GM10248 (cell line): Measurements from ENCODE around the gene KIAA1586.

ENCODE experiments used
- CTCF ChIA-PET: fragments of 300-600 bp; sonication (Branson Sonifier 250); formaldehyde crosslinking; extraction: SDS; loops from one replicate; lab custom pipeline; 2021; ENCODE audit warnings: antibody characterized with exemption; lab: Yijun Ruan, JAX
- POLR2A ChIA-PET: fragments of 350-650 bp; sonication (Branson Sonifier 250); formaldehyde crosslinking; extraction: SDS; loops from one replicate; lab custom pipeline; 2020; ENCODE audit warnings: antibody characterized with exemption; lab: Yijun Ruan, JAX
- DNase-seq: peaks from one replicate; pipeline ENCODE4 v3.0.0; 2012; ENCODE audit errors: extremely low spot score
- TF ChIP-seq, protein P1 (sequence below): IDR thresholded peaks from 2 replicates; pipeline ENCODE4 v1.5.1; 2012; ENCODE audit warnings: mild to moderate bottlenecking, low read depth; ENCODE audit errors: extremely low read depth, missing control alignments, control extremely low read depth

The KIAA1586 gene

DNA sequence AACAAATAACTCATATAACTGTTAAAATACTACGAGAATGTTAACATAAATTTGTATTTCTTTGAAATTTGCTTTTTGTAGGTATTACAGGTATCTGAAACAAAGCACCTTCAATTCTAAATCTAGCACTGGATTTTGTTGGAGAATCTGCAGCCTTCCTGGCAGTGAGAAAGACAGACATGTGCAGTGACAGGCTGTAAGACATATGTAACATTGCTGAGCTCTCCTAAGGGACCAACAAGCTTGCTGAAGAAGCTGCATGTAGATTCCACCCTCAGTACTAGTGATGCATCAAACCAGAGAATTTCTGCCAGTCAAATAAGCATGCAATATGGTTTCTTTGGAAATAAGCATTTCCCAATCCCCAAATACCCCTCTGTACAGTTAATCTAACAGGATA, 20.5 kb upstream of the KIAA1586 start:
- POLR2A ChIA-PET, result no interaction called here
- DNase-seq, result no peak
- TF ChIP-seq, protein P1, sequence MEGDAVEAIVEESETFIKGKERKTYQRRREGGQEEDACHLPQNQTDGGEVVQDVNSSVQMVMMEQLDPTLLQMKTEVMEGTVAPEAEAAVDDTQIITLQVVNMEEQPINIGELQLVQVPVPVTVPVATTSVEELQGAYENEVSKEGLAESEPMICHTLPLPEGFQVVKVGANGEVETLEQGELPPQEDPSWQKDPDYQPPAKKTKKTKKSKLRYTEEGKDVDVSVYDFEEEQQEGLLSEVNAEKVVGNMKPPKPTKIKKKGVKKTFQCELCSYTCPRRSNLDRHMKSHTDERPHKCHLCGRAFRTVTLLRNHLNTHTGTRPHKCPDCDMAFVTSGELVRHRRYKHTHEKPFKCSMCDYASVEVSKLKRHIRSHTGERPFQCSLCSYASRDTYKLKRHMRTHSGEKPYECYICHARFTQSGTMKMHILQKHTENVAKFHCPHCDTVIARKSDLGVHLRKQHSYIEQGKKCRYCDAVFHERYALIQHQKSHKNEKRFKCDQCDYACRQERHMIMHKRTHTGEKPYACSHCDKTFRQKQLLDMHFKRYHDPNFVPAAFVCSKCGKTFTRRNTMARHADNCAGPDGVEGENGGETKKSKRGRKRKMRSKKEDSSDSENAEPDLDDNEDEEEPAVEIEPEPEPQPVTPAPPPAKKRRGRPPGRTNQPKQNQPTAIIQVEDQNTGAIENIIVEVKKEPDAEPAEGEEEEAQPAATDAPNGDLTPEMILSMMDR, result no peak
- CTCF ChIA-PET, result interaction anchor here (1.3 kb wide), 1 partner anchor 121 kb away, joined by 3 read pairs; no protein-coding TSS in a partner anchor

DNA sequence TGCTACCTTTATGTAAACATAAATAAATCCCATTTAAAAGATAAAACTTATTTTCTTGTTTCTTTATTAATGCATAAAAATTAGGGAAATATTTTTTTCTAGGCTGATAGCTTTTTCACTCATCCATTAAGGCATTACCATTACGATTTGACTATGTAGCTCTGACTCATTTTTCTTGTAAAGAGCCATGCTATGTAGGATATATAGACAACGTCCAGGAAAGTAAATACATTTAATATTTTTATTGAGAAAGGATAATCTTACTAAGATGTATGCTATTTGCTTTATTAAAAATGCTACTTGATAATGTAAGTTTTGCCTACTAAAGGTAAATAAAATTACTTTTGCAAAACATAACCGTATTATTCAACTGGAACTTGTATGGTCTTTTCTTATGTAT, 19.2 kb upstream of the KIAA1586 start:
- TF ChIP-seq, protein P1, result no peak
- POLR2A ChIA-PET, result no interaction called here
- no peak for DNase-seq
- CTCF ChIA-PET, result no interaction called here

DNA sequence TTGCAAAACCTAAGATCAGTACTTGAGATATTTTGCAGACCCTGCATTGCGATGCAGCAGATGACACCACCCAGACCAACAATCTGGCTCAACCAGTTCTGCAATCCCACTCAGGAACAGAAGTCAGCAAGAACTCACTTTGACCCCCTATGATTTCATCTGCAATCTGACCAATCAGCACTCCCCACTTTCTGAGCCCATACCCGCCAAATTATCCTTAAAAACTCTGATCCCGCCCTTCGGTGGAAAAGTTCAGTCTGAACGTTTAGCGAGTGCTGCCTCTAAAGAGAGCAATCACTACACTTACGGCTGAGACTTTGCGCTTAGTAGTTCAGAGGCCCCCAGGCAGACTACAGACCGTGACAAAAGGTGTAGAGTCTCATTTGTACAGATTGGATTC, 17.3 kb upstream of the KIAA1586 start:
- CTCF ChIA-PET, result no interaction called here

DNA sequence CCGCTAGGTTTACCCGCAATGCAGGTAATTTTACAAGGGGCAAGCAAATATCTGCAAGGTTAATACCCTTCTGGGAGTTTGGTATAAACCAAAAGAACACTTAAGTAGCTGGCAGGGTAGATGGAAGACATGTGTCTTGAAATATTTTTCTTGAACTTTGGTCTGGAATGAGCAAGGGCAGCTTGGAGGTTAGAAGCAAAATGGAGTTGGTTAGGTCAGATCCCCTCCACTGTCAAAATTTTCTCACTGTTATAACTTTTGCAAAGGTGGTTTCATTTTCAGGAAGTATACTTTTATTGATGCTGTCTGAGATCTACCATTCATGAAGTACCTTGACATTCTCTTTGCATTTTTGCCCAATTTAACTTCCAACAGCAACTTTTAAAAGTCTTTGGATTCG, 13.3 kb upstream of the KIAA1586 start:
- DNase-seq, result no peak
- POLR2A ChIA-PET, result no interaction called here
- TF ChIP-seq, protein P1, result no peak
- CTCF ChIA-PET, result no interaction called here

More for the DNA sequence above, 17.3 kb upstream of the KIAA1586 start:
- TF ChIP-seq, protein P1, result no peak
- no peak for DNase-seq
- POLR2A ChIA-PET, result no interaction called here

DNA sequence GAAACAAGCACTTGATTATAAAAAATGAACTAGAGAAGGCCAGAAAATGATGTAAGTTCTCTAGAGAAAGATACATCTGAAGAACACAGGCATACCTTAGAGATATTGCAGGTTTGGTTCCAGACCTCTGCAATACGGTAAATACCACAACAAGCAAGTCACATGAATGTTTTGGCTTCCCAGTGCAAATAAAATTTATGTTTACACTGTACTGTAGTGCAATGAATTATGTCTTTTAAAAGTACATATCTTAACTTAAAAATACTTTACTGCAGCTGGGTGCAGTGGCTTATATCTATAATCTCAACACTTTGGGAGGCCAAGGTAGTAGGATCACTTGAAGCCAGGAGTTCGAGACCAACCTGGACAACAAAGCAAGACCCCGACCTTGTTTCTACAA, 10.9 kb upstream of the KIAA1586 start:
- ChIA-PET CTCF (interaction anchor here (1.3 to 4.3 kb wide), 2 partner anchors 12 to 16 kb away, joined by 3 to 27 read pairs; no protein-coding TSS in a partner anchor), POLR2A (no interaction called here)
- TF ChIP-seq, protein P1, result no peak
- DNase-seq, result no peak

DNA sequence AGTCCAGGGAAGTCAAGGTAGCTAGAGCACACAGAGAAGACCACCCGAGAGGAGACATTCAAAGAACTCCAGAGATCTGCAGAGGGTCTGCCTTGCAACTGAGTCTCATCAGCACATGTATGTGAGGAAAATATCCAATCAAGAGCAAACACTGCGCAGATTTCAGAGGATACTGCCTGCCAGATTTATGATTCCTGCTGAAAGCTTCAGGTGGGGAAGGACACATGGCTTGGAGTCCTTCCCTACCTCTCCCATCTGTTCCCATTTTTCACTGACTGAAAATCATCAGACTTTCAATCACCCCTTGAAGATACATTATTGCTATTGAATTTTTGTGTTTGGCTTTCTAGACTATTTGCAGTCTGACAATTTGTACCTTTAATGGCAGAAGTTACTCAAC, 7.6 kb upstream of the KIAA1586 start:
- no peak for DNase-seq
- ChIA-PET POLR2A (no interaction called here), CTCF (interaction anchor here (1.0 to 4.3 kb wide), 4 partner anchors 8 to 84 kb away, joined by 3 to 27 read pairs (median 6); partner anchors contain the start of gene BEND6)
- TF ChIP-seq, protein P1, result no peak
